Motor neuron (in vitro differentiated cells): ENCODE data around the gene SLC12A3. TPM values are rescaled to one million over a fixed set of nuclear protein-coding genes. Genes with fewer than 3 reads are reported as not detected.
"Not testable (repeated sequence)": the region's sequence is repeated elsewhere in the genome, so short reads cannot be mapped to it uniquely, and the experiment has no call there.

Source experiments
- ATAC-seq, 8 experiments: fragments of 200-7000 bp; cut with Tn5 transposase; replicated peaks in 6 of 8; 2 replicates each; pipeline ENCODE4 v1.8.0; 2021; ENCODE audit warnings: mild to moderate bottlenecking in 8 of 8, moderate library complexity in 8 of 8
- H3K27ac ChIP-seq, 2 donors: fragments of 250-450 bp; sonication (Bioruptor Pico); 2 replicates each; pipeline ENCODE4 v1.9.0; 2021; ENCODE audit warnings: antibody characterized with exemption in 2 of 2, mild to moderate bottlenecking in 2 of 2, moderate library complexity in 1 of 2
- H3K4me1 ChIP-seq, 2 donors: fragments of 250-450 bp; sonication (Bioruptor Pico); replicated peaks in 1 of 2; 2 replicates each; pipeline ENCODE4 v1.6.1; 2021; ENCODE audit warnings: antibody characterized with exemption in 2 of 2, mild to moderate bottlenecking in 2 of 2, moderate library complexity in 1 of 2
- H3K4me3 ChIP-seq, 5 donors: fragments of 250-450 bp; sonication (Bioruptor Pico); 2 replicates each; pipeline ENCODE4 v1.9.0; 2021; ENCODE audit warnings: antibody characterized with exemption in 5 of 5, mild to moderate bottlenecking in 5 of 5, moderate library complexity in 4 of 5
- WGBS, 10 experiments: fragments of 450-650 bp; shearing (Covaris generic); methylation state at CpG; one replicate each; pipeline ENCODE4 v1.0.0; 2022; 5-methylcytosine and 5-hydroxymethylcytosine counted together
- in situ Hi-C, 9 experiments: fragments of 400-800 bp; cut with MboI; loops; one replicate each; pipeline ENCODE4 v1.15.0; 2021; ENCODE audit warnings: low sequenced_read_pairs in 9 of 9, low pct_unique_long_range_greater_than_20kb in 2 of 9; ENCODE audit not compliant: unreplicated experiment in 9 of 9
- total RNA-seq, 8 experiments: library from RNA; unstranded; fragments of 300-600 nt; gene quantifications; 2 replicates each; pipeline versions ENCODE4 v1.2.3 to v1.2.4, GENCODE V29; 2022

Gene SLC12A3
- total RNA-seq, 8 experiments from 2014 or later = 0.05 to 0.81 (median 0.35) TPM; not detected in 3

DNA sequence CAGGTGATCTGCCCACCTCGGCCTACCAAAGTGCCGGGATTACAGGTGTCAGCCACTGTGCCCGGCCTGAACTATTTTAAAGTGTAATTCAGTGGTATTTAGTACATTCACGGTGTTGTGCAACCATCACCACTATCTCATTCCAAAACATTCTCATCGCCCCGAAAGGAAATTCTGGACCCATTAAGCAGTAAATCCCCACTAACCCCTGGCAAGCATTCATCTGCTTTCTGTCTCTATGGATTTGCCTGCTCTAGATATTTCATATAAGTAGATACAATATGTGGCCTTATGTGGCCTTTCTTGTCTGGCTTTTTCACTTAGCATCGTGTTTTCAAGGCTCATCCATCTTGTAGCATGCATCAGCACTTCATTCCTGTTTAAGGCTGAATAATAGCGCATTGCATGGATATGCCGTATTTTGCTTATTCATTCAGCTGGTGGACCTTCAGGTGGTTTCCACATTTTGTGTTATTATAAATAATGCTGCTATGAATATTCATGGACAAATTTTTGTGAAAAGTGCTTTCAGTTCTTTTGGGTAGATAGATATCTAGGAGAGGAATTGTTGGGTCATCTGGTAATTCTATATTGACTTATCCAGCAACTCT lies 58.6 kb downstream of the SLC12A3 start:
- peak in 3 of 8 experiments; percentile 45 to 89 (median 61) for ATAC-seq
- Histone ChIP-seq H3K4me3 (no peak overlapping the region), H3K27ac (no peak overlapping the region), H3K4me1 (no peaks in the 10 kb centered on the region)
- in situ Hi-C loops = no loop called here
- 43 to 93% (median 86%) methylated on average over 2 to 9 of the region's 9 CpGs; no CpG with 5 or more reads in 1 of the 10 experiments for WGBS, 10 experiments

DNA sequence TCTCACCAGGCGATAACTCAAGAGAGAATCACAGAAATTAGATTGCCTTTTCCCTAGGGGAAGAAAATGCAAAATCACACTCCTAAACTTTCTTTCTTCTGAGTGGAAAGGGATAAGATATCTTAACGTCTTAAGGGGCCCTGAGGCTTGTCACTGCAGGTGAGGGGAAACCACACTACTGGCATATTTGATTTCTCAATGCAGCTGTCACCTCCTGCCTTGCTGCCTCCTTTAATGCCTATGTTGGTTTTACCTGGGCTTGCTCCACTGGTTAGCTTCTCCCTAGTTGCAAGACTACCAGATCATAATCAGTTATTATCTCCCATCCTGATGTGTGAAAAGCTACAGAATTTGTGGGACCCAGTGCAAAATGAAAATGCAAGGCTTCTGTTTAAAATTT lies 62.5 kb downstream of the SLC12A3 start:
- no peak for ATAC-seq
- H3K4me1 ChIP-seq = peaks cover 11 to 15% of the 10 kb centered on the region in 2 donors
- 17 to 100% (median 70%) methylated on average over 1 to 2 of the region's 2 CpGs; no CpG with 5 or more reads in 6 of the 10 experiments for WGBS, 10 experiments
- no peak overlapping the region for H3K4me3 ChIP-seq
- in situ Hi-C loops = no loop called here
- no peak overlapping the region for H3K27ac ChIP-seq

DNA sequence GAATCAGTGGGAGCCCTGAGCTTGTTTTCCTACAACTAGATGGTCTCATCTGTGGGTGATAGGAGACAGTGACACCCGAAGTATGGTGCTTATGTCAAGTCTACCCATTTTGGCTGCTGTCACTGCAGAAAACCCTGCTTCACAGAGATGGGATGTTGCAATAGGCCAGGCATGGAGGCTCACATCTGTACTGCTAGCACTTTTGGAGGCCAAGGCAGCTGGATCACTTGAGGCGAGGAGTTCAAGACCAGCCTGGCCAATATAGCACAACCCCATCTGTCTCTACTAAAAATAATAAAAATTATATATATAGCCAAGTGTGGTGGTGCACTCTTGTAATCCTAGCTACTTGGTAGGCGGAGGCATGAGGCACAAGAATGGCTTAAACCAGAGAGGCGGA lies 64.6 kb downstream of the SLC12A3 start:
- ATAC-seq = no peak

DNA sequence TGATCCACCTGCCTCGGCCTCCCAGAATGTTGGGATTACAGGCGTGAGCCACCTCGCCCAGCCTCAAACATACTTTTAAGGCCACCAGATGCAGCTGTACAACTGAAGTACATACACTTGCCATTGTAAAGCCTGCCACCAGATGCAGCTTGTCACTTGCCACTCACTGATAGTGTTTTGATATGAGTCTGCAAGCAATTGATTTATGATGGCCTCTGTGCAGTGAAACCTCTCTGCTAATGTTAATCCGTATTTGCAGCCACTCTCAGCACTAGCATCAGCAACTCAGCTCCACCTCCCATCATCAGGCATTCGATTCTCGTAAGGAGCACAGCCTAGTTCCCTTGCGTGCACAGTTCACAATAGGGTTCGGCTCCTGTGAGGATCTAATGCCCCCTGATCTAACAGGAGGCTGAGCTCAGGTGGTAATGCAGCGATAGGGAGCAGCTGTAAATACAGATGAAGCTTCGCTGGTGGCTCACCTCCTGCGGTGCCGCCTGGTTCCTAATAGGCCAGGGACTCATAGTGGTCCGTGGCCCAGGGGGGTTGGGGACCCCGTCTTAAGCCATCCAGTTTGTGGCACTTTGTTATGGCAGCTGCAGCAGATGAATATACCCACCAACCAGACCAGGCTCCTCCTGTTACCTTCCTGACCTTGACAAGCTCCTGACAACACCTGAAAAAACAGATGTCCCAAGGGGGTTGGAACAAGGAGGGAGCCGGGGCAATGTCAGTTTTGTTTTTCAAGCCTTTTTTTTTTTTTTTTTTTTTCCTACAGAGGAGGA lies 65.7 kb downstream of the SLC12A3 start:
- Histone ChIP-seq H3K4me3 (no peak overlapping the region), H3K27ac (peak overlapping the region; percentile 98), H3K4me1 (peaks cover 11 to 15% of the 10 kb centered on the region in 2 donors)
- ATAC-seq = peak in 2 of 8 experiments; percentile 2 to 12
- in situ Hi-C loops = no loop called here
- 60 to 100% (median 84%) methylated on average over 1 to 11 of the region's 15 CpGs; no CpG with 5 or more reads in 2 of the 10 experiments for WGBS, 10 experiments

More for the DNA sequence above, 64.6 kb downstream of the SLC12A3 start:
- peaks cover 11 to 15% of the 10 kb centered on the region in 2 donors for H3K4me1 ChIP-seq
- H3K4me3 ChIP-seq = no peak overlapping the region
- WGBS, 10 experiments = 60 to 100% (median 95%) methylated on average over 1 to 3 of the region's 4 CpGs; no CpG with 5 or more reads in 4 of the 10 experiments
- H3K27ac ChIP-seq = no peak overlapping the region
- in situ Hi-C loops = no loop called here

DNA sequence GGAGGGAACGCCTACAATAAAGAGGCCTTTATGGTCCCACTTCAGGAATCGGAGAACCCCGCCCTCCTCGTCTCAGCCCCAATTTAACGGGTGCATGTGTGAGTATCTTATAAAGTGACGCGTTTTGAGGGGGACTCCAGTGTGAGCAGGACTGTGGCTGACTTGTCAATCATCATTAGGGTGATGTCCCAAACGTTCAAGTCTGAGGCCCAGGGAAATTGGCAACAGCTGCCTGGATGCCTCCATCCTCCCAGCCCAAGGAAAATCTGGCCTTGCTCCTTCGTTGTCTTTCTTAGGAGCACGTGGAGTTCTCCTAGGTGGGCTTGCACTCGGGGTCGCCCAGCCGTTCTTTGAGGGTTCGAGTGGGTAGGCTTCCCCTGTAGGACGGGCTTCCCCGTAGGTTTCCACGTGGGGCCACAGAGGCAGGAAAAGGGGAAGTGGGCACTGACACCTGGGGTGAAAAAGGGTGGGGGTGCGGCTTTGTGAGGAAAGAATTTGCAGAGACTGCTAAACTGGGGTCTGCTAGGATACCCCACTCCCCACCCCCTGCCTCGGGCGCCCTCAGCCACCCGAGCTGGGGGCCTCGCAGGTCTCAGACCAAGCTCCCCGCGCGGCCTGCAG lies 66.4 kb downstream of the SLC12A3 start:
- Histone ChIP-seq H3K4me3 (peak overlapping the region; percentile 68 to 93 (median 86)), H3K4me1 (peaks cover 11 to 15% of the 10 kb centered on the region in 2 donors), H3K27ac (peak overlapping the region; percentile 98)
- in situ Hi-C loops = no loop called here
- ATAC-seq = peak in 2 of 8 experiments; percentile 0 to 2
- 8 to 100% (median 31%) methylated on average over 1 to 7 of the region's 25 CpGs; no CpG with 5 or more reads in 2 of the 10 experiments for WGBS, 10 experiments

DNA sequence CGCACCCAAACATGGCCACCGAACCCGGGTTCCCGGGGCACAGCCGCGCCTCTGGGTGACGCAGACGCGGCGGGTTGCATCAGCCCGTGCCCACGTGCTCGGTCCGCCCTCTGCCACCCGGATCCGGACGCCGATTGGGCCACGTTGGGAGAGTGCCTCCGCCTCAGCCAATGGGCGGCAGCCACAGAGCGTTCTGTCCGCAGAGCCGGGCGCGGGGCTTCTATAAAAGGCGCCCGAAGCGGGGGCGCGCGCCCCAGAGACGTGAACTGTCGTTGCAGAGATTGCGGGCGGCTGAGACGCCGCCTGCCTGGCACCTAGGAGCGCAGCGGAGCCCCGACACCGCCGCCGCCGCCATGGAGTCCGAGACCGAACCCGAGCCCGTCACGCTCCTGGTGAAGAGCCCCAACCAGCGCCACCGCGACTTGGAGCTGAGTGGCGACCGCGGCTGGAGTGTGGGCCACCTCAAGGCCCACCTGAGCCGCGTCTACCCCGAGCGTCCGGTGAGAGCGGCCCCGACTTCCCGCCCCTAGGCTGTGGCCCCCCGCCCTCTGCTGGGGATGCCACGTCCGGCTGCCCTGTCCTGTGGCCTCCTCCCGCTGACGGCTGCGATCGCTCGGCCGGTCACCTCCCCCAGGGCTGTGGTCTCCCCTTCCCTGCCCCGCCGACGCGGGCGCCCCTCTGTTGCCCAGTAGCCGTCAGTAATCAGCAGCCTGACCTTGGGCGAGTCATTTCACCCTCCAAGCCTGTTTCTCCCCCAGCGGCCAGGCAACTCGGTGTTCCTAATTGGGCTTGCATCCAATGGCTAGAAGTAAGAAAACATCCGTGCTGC lies 67.1 kb downstream of the SLC12A3 start, which contains the start of gene HERPUD1:
Gene HERPUD1, plus strand, starts transcription at position 251 of the 829 bp plus-strand sequence. Its CDS starts 103 bp downstream, at position 354.
- peak; percentile 85 to 94 (median 92) for ATAC-seq
- Histone ChIP-seq H3K27ac (peak within 1 kb of the TSS; percentile 98), H3K4me3 (peak within 1 kb of the TSS; percentile 68 to 93 (median 86)), H3K4me1 (peaks cover 13 to 15% of the 10 kb centered on the region in 2 donors)
- 0% methylated on average over 4 of the region's 83 CpGs; no CpG with 5 or more reads in 9 of the 10 experiments for WGBS, 10 experiments
- in situ Hi-C loops = no loop called here

DNA sequence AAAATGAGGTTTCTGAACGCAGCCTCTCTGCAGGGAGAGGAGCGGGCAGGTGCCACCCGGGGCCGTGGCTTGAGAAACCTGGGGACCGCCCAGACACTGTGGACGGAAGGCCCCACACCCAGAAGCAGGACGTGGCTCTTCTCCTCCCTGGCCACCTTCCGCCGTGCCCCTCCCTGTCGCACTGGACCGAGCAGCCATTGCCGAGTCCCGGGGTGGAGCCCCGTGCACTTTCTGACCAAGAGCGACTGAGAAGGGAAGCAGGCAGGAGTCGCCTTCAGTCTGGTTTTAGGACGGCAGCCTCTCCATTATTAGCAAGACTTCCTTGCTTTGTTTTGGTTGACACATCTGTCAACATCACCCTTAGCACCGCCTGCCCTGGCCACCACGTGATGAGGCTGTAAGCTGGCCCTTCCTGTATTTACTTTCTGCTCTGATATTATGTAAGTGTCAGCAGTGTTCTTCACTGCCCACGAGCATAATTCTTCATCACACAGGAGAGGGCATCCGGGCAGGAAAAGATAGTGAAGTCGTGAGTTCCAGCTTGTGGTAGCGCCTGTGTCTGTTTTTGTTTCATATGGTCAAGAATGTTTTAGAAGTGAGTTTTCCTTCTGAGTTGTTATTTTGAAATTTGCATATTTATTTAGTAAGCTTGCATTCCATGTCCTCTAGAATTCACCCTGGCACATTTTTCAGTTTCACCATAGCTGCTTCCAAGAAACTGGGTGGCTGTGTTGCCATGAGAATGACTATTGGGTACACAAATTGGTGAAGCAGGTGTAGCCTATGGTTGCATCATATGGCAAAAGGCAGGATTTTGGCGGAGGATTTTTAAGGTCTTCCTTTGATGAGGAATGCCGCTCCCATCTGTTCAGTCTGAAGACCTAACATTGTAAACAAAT lies 68.0 kb downstream of the SLC12A3 start:
- peak overlapping the region; percentile 68 to 93 (median 86) for H3K4me3 ChIP-seq
- WGBS, 10 experiments = 0 to 41% (median 12%) methylated on average over 2 to 13 of the region's 25 CpGs; no CpG with 5 or more reads in 1 of the 10 experiments
- H3K27ac ChIP-seq = peak overlapping the region; percentile 95 to 98
- in situ Hi-C loops = no loop called here
- ATAC-seq = peak; percentile 1 to 43 (median 11)
- H3K4me1 ChIP-seq = peaks cover 17 to 24% of the 10 kb centered on the region in 2 donors

DNA sequence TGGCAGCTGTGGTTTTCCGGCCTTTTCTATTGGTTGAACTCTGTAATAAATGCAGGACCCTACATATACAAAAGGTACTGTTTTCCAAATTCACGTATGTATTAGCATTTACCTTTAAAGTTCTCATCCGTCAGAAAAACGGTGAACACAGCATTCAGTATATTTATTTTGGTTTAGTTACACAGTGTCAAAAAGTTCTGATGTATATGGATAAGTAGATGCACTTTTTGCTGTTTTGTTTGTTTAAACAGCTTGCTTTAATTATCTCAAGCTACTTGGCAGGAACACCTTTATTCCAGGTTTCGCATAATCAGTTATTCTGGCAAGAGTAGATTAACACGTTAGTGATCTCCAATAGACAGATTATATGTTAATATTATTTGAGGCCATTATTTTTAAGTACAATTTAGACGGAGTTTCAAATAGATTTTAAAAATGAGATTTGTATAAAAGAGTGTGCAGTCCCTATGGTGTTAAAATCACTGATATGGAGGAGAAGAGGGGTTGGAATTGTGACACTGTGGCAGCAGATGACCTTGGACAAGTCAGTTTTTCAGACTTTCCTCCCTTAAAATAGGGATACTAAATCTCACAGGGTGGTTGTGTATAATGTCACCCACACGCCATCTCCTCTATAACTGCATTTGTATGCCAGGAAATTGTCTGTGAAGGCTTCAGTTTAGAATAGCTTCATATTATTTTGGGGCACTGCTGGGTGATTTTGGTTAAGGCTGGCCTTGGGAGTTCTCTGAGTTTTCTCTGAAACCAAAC lies 69.0 kb downstream of the SLC12A3 start:
- peaks cover 28 to 34% of the 10 kb centered on the region in 2 donors for H3K4me1 ChIP-seq
- H3K27ac ChIP-seq = no peak overlapping the region
- peak overlapping the region; percentile 68 to 93 (median 86) for H3K4me3 ChIP-seq
- WGBS, 10 experiments = 4 to 71% (median 54%) methylated on average over 1 to 8 of the region's 8 CpGs
- no peak for ATAC-seq
- in situ Hi-C loops = no loop called here

DNA sequence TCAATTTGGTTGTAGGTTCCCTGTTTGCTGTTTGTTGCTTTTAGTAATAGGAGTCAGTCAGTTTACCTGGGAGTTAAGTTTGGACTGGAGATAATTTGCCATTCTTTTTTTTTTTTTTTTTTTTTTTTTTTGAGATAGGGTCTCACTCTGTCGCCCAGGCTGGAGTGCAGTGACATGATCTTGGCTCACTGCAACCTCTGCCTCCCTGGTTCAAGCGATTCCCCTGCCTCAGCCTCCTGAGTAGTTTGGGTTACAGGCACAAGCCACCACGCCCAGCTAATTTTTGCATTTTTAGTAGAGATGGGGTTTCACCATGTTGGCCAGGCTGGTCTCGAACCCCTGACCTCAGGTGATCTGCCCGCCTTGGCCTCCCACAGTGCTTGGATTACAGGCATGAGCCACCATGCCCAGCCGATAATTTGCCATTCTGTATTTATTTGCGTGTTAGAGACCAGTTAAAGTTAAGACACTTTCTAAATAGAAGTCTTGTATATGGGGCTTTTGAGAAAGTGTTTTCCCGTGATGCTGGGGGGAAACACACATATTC lies 69.7 kb downstream of the SLC12A3 start:
- H3K27ac ChIP-seq, in situ Hi-C loops, ATAC-seq: not testable (repeated sequence)
- peak overlapping the region; percentile 68 to 93 (median 86) for H3K4me3 ChIP-seq
- WGBS, 10 experiments = 29 to 100% (median 68%) methylated on average over 1 to 5 of the region's 8 CpGs
- H3K4me1 ChIP-seq = peaks cover 34 to 41% of the 10 kb centered on the region in 2 donors

DNA sequence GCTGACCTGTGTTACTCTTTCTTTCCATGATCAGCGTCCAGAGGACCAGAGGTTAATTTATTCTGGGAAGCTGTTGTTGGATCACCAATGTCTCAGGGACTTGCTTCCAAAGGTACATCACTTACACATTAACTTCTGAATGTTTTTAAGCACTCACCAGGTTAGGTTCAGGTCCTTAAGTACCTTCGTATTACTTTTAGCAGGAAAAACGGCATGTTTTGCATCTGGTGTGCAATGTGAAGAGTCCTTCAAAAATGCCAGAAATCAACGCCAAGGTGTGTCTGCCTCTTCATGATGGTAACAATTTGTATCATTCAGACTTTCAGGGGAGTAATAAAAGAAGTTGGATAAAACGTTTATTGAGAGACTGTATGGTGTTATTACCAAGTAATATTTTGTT lies 70.2 kb downstream of the SLC12A3 start:
- 0 to 83% (median 69%) methylated on average over 1 to 5 of the region's 5 CpGs for WGBS, 10 experiments
- in situ Hi-C loops = no loop called here
- ATAC-seq = no peak
- no peak overlapping the region for H3K27ac ChIP-seq
- peak overlapping the region; percentile 68 to 93 (median 86) for H3K4me3 ChIP-seq
- H3K4me1 ChIP-seq = peaks cover 38 to 46% of the 10 kb centered on the region in 2 donors

DNA sequence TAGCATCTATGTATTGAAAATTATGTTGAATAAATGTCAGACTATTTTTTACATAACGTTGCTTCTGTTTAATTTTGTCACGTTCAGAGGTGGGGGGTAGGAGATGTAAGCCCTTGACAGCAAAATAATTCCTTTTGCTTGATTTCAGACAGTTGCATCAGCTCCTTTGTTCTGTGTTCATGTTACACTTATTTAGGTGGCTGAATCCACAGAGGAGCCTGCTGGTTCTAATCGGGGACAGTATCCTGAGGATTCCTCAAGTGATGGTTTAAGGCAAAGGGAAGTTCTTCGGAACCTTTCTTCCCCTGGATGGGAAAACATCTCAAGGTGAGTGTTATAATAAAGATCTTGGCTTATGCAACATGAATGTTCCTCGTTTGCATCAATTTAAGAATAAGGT lies 71.5 kb downstream of the SLC12A3 start:
- in situ Hi-C loops = no loop called here
- no peak for ATAC-seq

More for the DNA sequence above, 71.5 kb downstream of the SLC12A3 start:
- Histone ChIP-seq H3K4me1 (peaks cover 33 to 44% of the 10 kb centered on the region in 2 donors), H3K27ac (peak overlapping the region; percentile 81 to 93), H3K4me3 (peak overlapping the region; percentile 68 to 93 (median 86))
- WGBS, 10 experiments = 26 to 93% (median 46%) methylated on average over 2 to 5 of the region's 5 CpGs
